Upper lobe of left lung (tissue), 4 donors: ENCODE results near the gene VMP1.

Source experiments
- POLR2A ChIP-seq, 4 donors: fragments of 450-650 bp; IDR thresholded peaks; one replicate each; pipeline ENCODE4 v1.5.1; 2016 to 2017; ENCODE audit warnings: antibody characterized with exemption in 4 of 4, mild to moderate bottlenecking in 2 of 4
- TF ChIP-seq, protein P1 (sequence below), 6 experiments: fragments of 450-650 bp in 4 of 6; fragments of 200-600 bp in 2 of 6; sonication (generic) in 2 of 6; IDR thresholded peaks; one replicate each; pipeline ENCODE4 v1.5.1; 2016 to 2019; ENCODE audit warnings: antibody characterized with exemption in 6 of 6

DNA sequence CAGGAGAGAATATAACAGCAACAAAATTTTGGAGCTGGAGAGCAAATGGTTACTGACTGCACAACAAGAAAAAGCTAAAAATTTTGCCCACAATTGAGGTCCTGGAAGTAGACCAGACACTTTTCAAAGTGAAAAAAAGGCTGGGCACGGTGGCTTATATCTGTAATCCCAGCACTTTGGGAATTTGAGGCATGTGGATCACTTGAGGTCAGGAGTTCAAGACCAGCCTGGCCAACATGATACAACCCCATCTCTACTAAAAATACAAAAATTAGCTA lies 162.4 kb downstream of the VMP1 start:
- no peak for TF ChIP-seq POLR2A (IDR thresholded peaks at IDR 0.05)
- TF ChIP-seq, protein P1, sequence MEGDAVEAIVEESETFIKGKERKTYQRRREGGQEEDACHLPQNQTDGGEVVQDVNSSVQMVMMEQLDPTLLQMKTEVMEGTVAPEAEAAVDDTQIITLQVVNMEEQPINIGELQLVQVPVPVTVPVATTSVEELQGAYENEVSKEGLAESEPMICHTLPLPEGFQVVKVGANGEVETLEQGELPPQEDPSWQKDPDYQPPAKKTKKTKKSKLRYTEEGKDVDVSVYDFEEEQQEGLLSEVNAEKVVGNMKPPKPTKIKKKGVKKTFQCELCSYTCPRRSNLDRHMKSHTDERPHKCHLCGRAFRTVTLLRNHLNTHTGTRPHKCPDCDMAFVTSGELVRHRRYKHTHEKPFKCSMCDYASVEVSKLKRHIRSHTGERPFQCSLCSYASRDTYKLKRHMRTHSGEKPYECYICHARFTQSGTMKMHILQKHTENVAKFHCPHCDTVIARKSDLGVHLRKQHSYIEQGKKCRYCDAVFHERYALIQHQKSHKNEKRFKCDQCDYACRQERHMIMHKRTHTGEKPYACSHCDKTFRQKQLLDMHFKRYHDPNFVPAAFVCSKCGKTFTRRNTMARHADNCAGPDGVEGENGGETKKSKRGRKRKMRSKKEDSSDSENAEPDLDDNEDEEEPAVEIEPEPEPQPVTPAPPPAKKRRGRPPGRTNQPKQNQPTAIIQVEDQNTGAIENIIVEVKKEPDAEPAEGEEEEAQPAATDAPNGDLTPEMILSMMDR (IDR thresholded peaks at IDR 0.05): no peak
